Measurements from ENCODE around the gene SPPL3. TPM values are rescaled to one million over a fixed set of nuclear protein-coding genes. Genes with fewer than 3 reads are reported as not detected.

SPPL3 gene
- total RNA-seq, 1 donor: 10.9 TPM

DNA sequence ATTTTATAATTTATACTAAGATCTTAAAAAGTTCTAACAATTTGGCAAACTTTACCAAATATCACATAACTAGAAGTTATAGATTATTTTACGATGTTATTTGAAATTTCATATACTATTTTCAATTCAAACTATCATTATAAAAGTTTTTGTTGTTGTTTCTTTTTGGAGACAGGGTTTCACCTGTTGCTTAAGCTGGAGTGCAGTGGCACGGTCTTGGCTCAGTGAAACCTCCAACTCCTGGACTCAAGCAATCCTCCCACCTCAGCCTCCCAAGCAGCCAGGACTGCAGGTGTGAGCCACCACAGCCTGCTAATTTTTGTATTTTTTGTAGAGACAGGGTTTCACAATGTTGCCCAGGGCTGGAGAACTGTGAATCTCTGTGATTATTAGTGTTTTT lies 87.8 kb downstream of the SPPL3 start:
- H2AFZ ChIP-seq (ENCODE audit: low read length): no peak overlapping the region
- TF ChIP-seq CTCF (IDR thresholded peaks at IDR 0.05; ENCODE audit: extremely low read depth, low read depth, low read length): no peak
- H3K79me2 ChIP-seq (ENCODE audit: insufficient read depth, low read length): peaks cover 34% of the 10 kb centered on the region
- H3K36me3 ChIP-seq (ENCODE audit: insufficient read depth, low read length): no peaks in the 10 kb centered on the region
- no peak overlapping the region for H3K4me3 ChIP-seq (ENCODE audit: insufficient read depth, low read length)
- DNase-seq (ENCODE audit: insufficient read length, low spot score, missing footprints): no peak
- no peaks in the 10 kb centered on the region for H3K27me3 ChIP-seq (ENCODE audit: insufficient read depth, low read length)
- H4K20me1 ChIP-seq (ENCODE audit: insufficient read depth, low read length): peaks cover 27% of the 10 kb centered on the region
- H3K27ac ChIP-seq (ENCODE audit: low read depth, low read length): no peak overlapping the region
- H3K4me1 ChIP-seq (ENCODE audit: insufficient read depth, low read length): no peaks in the 10 kb centered on the region
- H3K9me3 ChIP-seq (ENCODE audit: low read depth, low read length): no peaks in the 10 kb centered on the region
- H3K4me2 ChIP-seq (ENCODE audit: insufficient read depth, low read length): no peak overlapping the region

DNA sequence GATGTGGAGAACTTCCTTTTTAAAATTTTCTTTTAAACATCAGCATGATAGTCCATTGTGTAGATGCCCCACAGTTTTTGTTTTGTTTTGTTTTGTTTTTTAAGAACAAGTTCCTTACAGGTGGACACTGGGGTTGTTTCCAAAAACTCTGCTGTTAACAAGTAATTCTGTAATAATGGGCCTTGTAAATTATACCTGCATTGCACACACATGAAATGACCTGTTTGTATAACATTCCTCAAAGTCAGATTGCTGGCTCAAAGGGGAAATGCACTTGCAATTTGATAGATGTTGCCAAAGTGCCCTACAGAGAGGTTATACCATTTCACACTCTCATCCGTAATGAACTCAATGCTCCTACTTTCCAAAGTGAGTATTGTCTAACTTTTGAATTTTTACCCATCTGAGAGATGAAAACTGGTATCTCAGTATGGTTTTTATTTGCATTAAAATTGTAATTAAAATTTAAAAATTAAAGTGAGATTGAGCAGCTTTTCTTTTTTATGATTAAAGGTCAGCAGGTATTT lies 89.2 kb downstream of the SPPL3 start:
- Histone ChIP-seq H3K4me3 (ENCODE audit: insufficient read depth, low read length) (no peak overlapping the region), H2AFZ (ENCODE audit: low read length) (no peak overlapping the region), H3K4me2 (ENCODE audit: insufficient read depth, low read length) (no peak overlapping the region), H4K20me1 (ENCODE audit: insufficient read depth, low read length) (peaks cover 19% of the 10 kb centered on the region), H3K27me3 (ENCODE audit: insufficient read depth, low read length) (no peaks in the 10 kb centered on the region), H3K79me2 (ENCODE audit: insufficient read depth, low read length) (peaks cover 34% of the 10 kb centered on the region), H3K4me1 (ENCODE audit: insufficient read depth, low read length) (no peaks in the 10 kb centered on the region), H3K27ac (ENCODE audit: low read depth, low read length) (no peak overlapping the region), H3K9me3 (ENCODE audit: low read depth, low read length) (no peaks in the 10 kb centered on the region), H3K36me3 (ENCODE audit: insufficient read depth, low read length) (no peaks in the 10 kb centered on the region)
- DNase-seq (ENCODE audit: insufficient read length, low spot score, missing footprints): no peak
- no peak for TF ChIP-seq CTCF (IDR thresholded peaks at IDR 0.05; ENCODE audit: extremely low read depth, low read depth, low read length)

DNA sequence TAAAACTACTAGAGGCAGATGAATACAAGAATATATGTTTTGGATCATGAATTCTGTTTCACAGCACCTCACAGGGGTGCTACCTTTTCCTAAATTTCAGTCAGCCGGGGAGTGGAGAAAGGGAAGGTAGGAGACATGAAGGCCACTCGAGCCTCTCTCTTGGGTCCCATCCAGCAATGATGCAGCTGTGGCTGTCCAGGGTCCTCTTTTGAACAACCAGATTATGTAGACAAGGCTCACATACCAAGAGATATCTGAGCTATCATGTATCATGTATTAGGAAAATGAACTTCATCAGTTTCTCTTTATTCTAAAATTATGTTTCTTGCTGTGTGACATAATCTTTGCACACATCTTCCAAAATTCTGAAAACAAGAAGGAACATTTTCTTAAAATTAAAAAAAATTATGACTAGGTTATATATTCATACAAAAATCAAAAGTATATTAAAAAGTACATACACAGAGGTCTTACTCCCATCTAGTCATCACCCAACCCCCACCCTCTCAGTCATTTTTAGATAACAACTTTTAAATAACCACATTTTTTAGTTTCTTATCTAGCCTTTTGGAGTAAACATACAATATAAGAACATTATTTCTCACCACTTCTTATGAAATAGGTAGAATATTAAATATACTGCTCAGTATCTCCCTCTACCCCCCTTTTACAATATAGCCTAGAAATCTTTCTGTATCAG lies 89.8 kb downstream of the SPPL3 start:
- Histone ChIP-seq H3K36me3 (ENCODE audit: insufficient read depth, low read length) (no peaks in the 10 kb centered on the region), H3K79me2 (ENCODE audit: insufficient read depth, low read length) (peaks cover 30% of the 10 kb centered on the region), H3K4me2 (ENCODE audit: insufficient read depth, low read length) (no peak overlapping the region), H3K4me1 (ENCODE audit: insufficient read depth, low read length) (no peaks in the 10 kb centered on the region), H3K27me3 (ENCODE audit: insufficient read depth, low read length) (no peaks in the 10 kb centered on the region), H3K27ac (ENCODE audit: low read depth, low read length) (no peak overlapping the region), H3K9me3 (ENCODE audit: low read depth, low read length) (no peaks in the 10 kb centered on the region), H3K4me3 (ENCODE audit: insufficient read depth, low read length) (no peak overlapping the region), H4K20me1 (ENCODE audit: insufficient read depth, low read length) (peaks cover 16% of the 10 kb centered on the region), H2AFZ (ENCODE audit: low read length) (no peak overlapping the region)
- DNase-seq (ENCODE audit: insufficient read length, low spot score, missing footprints): no peak
- TF ChIP-seq CTCF (IDR thresholded peaks at IDR 0.05; ENCODE audit: extremely low read depth, low read depth, low read length): no peak

GRCh38 chr12:120813588-120814153 lies 90.5 kb downstream of the SPPL3 start:
- Histone ChIP-seq H4K20me1 (ENCODE audit: insufficient read depth, low read length) (peaks cover 16% of the 10 kb centered on the region), H3K36me3 (ENCODE audit: insufficient read depth, low read length) (no peaks in the 10 kb centered on the region), H3K27ac (ENCODE audit: low read depth, low read length) (no peak overlapping the region), H3K27me3 (ENCODE audit: insufficient read depth, low read length) (no peaks in the 10 kb centered on the region), H3K4me1 (ENCODE audit: insufficient read depth, low read length) (no peaks in the 10 kb centered on the region), H3K4me2 (ENCODE audit: insufficient read depth, low read length) (no peak overlapping the region), H3K9me3 (ENCODE audit: low read depth, low read length) (no peaks in the 10 kb centered on the region), H3K79me2 (ENCODE audit: insufficient read depth, low read length) (peaks cover 25% of the 10 kb centered on the region), H2AFZ (ENCODE audit: low read length) (no peak overlapping the region), H3K4me3 (ENCODE audit: insufficient read depth, low read length) (no peak overlapping the region)
- no peak for DNase-seq (ENCODE audit: insufficient read length, low spot score, missing footprints)
- no peak for TF ChIP-seq CTCF (IDR thresholded peaks at IDR 0.05; ENCODE audit: extremely low read depth, low read depth, low read length)

All from osteoblast (primary cell).